Effector memory CD4-positive, alpha-beta T cell (primary cell): ENCODE results near the gene B4GALT5.

Source experiments
- DNase-seq, 3 donors: peaks; one replicate each; pipeline ENCODE4 v3.0.0-alpha.2; 2020
- H3K27ac ChIP-seq: 2 replicates; pipeline ENCODE4 v1.7.0; 2013; ENCODE audit warnings: mild to moderate bottlenecking, low read length, moderate library complexity; ENCODE audit not compliant: insufficient read depth, poor library complexity, severe bottlenecking
- H3K27me3 ChIP-seq: replicated peaks from 2 replicates; pipeline ENCODE4 v1.7.0; 2013; ENCODE audit warnings: mild to moderate bottlenecking, low read length; ENCODE audit not compliant: insufficient read depth, control insufficient read depth, poor library complexity, severe bottlenecking
- H3K36me3 ChIP-seq: 2 replicates; pipeline ENCODE4 v1.7.0; 2013; ENCODE audit warnings: mild to moderate bottlenecking, low read length, moderate library complexity; ENCODE audit not compliant: control insufficient read depth, insufficient read depth
- H3K4me1 ChIP-seq: 2 replicates; pipeline ENCODE4 v1.7.0; 2013; ENCODE audit warnings: low read length, mild to moderate bottlenecking; ENCODE audit not compliant: control insufficient read depth, insufficient read depth, poor library complexity, severe bottlenecking
- H3K4me3 ChIP-seq: 2 replicates; pipeline ENCODE4 v1.7.0; 2013; ENCODE audit warnings: low read length, low read depth, mild to moderate bottlenecking; ENCODE audit not compliant: insufficient read depth, poor library complexity, severe bottlenecking
- H3K9me3 ChIP-seq: 2 replicates; pipeline ENCODE4 v1.7.0; 2013; ENCODE audit warnings: mild to moderate bottlenecking, low read length, moderate library complexity; ENCODE audit not compliant: control insufficient read depth

The B4GALT5 gene

GRCh38 chr20:49701916-49702315, 11.8 kb downstream of the B4GALT5 start:
- no peak overlapping the region for H3K4me3 ChIP-seq
- DNase-seq = no peak
- no peaks in the 10 kb centered on the region for H3K9me3 ChIP-seq
- peaks cover 14% of the 10 kb centered on the region for H3K4me1 ChIP-seq
- H3K27me3 ChIP-seq = no peaks in the 10 kb centered on the region
- H3K36me3 ChIP-seq = no peaks in the 10 kb centered on the region
- H3K27ac ChIP-seq = no peak overlapping the region

DNA sequence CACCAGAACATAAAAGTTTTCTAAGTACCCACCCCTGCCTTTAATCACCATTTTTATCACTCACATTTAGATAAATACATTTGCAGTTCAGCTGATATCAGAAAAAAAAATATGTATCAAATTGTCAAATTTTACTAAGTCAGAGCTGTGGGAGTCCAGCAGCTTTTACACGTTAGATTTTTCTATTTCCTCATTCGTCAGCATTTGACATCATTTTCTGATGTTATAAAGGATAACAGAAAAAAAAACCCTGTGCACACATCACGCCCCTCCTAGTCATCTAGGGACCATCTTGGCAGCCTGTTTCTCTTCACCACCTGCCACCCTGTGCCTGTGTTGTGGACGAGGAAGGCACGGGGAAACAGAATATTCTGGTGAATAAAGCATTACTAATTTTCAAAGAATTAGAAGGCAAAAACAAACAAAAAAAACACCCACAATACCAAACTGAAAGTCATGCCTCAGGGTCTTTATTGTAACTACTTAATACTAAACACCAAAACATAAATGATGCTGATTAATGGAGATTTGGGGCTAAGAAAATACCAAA, 12.4 kb downstream of the B4GALT5 start:
- Histone ChIP-seq H3K36me3 (no peaks in the 10 kb centered on the region), H3K4me3 (no peak overlapping the region), H3K9me3 (no peaks in the 10 kb centered on the region), H3K27me3 (no peaks in the 10 kb centered on the region), H3K4me1 (peaks cover 14% of the 10 kb centered on the region), H3K27ac (no peak overlapping the region)
- no peak for DNase-seq

GRCh38 chr20:49700411-49701185, 13.1 kb downstream of the B4GALT5 start:
- no peaks in the 10 kb centered on the region for H3K9me3 ChIP-seq
- H3K27ac ChIP-seq = no peak overlapping the region
- H3K4me1 ChIP-seq = peaks cover 14% of the 10 kb centered on the region
- H3K4me3 ChIP-seq = no peak overlapping the region
- H3K36me3 ChIP-seq = no peaks in the 10 kb centered on the region
- H3K27me3 ChIP-seq = no peaks in the 10 kb centered on the region
- DNase-seq = no peak

DNA sequence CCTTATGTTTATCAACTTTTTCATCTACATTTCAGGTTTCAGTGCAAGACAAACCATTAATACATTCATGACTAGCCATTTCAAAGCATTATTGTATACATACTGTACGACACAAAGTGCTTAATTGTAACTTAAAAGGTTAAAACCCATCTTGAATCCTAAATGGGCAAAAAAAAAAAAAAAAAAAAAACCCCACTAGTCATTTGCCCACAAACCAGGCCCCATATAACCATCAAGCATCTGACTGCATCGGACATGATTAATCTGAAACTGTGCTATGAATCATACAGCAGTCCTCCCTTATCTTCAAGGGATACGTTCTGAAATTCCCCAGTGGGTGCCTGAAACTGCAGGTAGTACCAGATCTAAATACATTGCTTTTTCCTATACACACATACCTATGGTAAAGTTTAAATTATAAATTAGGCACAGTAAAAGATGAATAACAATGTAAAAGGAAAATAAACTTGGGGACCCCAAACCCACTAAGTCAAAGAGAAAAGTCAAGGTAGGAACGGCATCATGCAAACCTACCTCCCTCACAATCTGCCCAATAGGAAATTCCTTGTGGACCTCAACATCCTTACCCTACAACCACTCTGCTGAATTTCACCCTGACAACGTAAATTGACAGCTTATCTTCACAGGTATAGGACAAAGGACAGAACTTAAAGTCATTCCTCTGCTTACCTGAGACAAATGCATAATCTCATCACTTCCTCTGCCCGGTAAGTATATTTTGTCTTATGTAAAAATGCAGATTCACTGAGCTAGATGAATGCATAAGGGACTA, 14.3 kb downstream of the B4GALT5 start:
- Histone ChIP-seq H3K4me3 (no peak overlapping the region), H3K27me3 (no peaks in the 10 kb centered on the region), H3K9me3 (no peaks in the 10 kb centered on the region), H3K27ac (no peak overlapping the region), H3K4me1 (peaks cover 18% of the 10 kb centered on the region), H3K36me3 (no peaks in the 10 kb centered on the region)
- peak in 1 of 3 donors; percentile 13 for DNase-seq

- Histone ChIP-seq H3K9me3 (no peaks in the 10 kb centered on the region), H3K27me3 (no peaks in the 10 kb centered on the region), H3K27ac (no peak overlapping the region), H3K36me3 (no peaks in the 10 kb centered on the region), H3K4me1 (peaks cover 21% of the 10 kb centered on the region), H3K4me3 (no peak overlapping the region)
- no peak for DNase-seq
Measured at GRCh38 chr20:49698477-49698876, 15.2 kb downstream of the B4GALT5 start.

DNA sequence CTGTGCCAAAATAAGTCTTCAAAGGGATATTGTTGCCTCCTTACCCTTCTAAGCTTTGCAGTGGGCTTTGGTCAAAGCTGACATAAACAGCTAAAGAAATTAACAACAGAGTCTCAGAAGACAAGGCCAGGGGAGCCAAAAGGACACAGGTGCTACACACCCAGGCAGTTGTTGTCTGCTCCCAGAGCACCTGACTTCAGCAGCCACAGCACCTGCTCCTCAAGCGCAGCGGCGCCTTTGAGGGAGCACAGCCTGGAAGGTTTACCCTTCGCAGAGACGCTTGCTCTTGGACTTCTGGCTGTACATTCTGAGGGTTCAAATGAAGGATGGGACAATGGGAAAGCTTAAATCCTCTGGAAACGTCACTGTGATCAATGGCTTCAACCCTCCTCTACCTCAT, 16.6 kb downstream of the B4GALT5 start:
- Histone ChIP-seq H3K9me3 (no peaks in the 10 kb centered on the region), H3K4me3 (no peak overlapping the region), H3K36me3 (no peaks in the 10 kb centered on the region), H3K27ac (no peak overlapping the region), H3K4me1 (peaks cover 21% of the 10 kb centered on the region), H3K27me3 (no peaks in the 10 kb centered on the region)
- no peak for DNase-seq

DNA sequence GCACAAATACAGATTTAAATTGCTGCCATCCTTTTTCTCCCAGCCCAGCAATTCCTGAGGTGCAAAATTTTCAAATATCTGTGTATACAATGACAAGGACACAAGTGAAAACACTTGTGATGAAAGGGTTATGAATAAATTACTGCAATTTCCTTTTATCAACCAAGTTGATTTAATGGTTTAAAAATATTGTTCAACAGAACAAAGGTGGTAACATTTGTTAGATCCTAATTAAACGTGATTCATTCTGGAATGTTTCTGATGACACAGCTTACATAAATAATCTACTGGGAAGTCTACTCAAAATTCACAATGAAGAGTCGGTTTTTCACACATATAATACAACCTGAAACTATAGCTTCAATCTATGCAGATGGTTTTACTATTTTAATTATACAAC, 17.1 kb downstream of the B4GALT5 start:
- Histone ChIP-seq H3K4me3 (no peak overlapping the region), H3K27me3 (no peaks in the 10 kb centered on the region), H3K36me3 (no peaks in the 10 kb centered on the region), H3K4me1 (peaks cover 21% of the 10 kb centered on the region), H3K27ac (no peak overlapping the region), H3K9me3 (no peaks in the 10 kb centered on the region)
- no peak for DNase-seq

DNA sequence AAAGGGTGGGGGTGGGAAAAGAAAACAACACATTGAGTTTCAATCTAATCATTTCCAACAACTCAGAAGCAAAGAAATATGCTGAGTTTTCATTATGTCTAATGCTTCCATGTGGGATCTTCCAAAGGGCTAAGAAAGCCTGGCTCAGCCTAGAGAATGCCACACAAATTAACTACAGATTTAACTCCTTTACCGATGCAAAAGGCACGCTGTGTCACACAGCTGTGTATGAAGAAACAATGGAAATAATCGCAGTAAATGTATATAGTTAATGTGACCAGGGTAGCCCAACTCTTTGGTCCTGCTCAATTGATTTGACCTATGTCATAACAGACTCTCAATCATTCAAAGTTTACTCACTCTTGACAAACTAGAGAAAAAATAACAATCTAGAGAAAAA, 17.8 kb downstream of the B4GALT5 start:
- Histone ChIP-seq H3K27me3 (no peaks in the 10 kb centered on the region), H3K4me1 (peaks cover 21% of the 10 kb centered on the region), H3K27ac (no peak overlapping the region), H3K9me3 (no peaks in the 10 kb centered on the region), H3K36me3 (no peaks in the 10 kb centered on the region), H3K4me3 (no peak overlapping the region)
- no peak for DNase-seq

DNA sequence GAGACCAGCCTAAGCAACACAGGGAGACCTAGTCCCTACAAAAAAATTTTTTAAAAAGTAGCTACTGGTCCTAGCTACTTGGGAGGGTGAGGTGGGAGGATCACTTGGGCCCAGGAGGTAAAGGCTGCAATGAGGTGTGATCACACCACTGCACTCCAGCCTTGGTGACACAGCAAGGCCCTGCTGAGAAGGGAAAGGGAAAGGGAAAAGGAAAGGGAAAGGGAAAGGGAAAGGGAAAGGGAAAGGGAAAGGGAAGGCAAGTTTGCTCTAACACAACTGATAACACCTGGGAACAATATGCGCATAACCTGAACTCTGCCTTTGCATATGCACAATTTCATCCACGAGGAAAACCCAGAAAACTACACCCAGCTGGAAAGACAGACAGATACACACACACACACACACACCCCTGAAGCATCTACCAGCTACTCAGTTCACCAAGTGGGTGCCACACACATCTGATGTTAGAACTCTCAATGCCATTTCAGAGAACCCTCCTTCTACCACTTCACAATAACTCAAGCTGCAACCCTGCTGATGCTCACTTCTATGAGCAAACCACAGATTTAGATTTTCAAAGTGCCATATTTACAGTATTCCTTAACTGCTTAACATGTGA, 19.1 kb downstream of the B4GALT5 start:
- Histone ChIP-seq H3K4me1 (peaks cover 15% of the 10 kb centered on the region), H3K27ac (no peak overlapping the region)

More for the DNA sequence above, 19.1 kb downstream of the B4GALT5 start:
- Histone ChIP-seq H3K36me3 (no peaks in the 10 kb centered on the region), H3K27me3 (no peaks in the 10 kb centered on the region), H3K9me3 (no peaks in the 10 kb centered on the region), H3K4me3 (no peak overlapping the region)
- no peak for DNase-seq
